ENCODE data around the gene FIBCD1. TPM values are rescaled to one million over a fixed set of nuclear protein-coding genes. Genes with fewer than 3 reads are reported as not detected.

The FIBCD1 gene
- total and polyA plus RNA-seq, 2 experiments from 2014 or later = 0.43 to 4.0 TPM

DNA sequence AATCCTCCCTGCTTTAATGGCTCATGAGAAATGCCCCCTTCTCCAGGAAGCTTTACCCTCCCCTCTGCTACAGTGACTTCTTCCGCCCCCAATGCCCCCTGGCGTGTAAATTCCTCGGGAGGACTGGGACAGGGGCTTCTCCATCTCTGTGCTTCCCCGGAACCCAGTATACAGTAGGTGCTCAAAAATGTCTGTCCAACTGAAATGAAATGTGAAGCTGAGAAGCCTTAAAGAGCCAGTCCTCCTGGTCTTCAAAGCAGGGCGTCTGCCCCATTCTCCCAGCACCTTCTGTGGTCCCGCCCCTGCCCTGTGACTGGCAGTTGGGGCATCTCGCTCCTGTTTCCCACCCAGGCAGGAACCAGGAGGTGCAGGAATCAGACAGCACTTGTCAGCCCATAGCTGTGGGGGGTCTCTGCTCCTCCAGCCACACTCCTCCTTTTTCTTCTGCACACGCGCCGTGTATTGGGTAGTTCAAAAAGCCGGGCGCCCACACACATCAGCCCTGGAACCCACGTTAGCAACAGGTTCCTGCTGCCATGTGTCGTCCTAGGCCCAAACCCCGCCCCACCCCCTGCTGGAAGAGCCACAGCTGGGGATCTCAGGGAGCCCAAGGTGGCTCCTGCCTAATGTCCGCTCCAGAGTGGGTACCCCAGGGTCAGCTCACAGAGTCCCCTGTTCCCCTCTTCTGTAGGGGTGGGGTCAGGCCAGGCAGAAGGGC lies 16.0 kb downstream of the FIBCD1 start:
- TF ChIP-seq, protein P1, sequence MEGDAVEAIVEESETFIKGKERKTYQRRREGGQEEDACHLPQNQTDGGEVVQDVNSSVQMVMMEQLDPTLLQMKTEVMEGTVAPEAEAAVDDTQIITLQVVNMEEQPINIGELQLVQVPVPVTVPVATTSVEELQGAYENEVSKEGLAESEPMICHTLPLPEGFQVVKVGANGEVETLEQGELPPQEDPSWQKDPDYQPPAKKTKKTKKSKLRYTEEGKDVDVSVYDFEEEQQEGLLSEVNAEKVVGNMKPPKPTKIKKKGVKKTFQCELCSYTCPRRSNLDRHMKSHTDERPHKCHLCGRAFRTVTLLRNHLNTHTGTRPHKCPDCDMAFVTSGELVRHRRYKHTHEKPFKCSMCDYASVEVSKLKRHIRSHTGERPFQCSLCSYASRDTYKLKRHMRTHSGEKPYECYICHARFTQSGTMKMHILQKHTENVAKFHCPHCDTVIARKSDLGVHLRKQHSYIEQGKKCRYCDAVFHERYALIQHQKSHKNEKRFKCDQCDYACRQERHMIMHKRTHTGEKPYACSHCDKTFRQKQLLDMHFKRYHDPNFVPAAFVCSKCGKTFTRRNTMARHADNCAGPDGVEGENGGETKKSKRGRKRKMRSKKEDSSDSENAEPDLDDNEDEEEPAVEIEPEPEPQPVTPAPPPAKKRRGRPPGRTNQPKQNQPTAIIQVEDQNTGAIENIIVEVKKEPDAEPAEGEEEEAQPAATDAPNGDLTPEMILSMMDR (IDR thresholded peaks at IDR 0.05; ENCODE audit: low read depth, low read length) = no peak
- H3K4me3 ChIP-seq = no peak overlapping the region
- H3K27ac ChIP-seq = no peak overlapping the region
- H3K4me1 ChIP-seq (ENCODE audit: low read depth) = no peaks in the 10 kb centered on the region
- no peaks in the 10 kb centered on the region for H3K27me3 ChIP-seq
- H3K36me3 ChIP-seq = no peaks in the 10 kb centered on the region
- no peaks in the 10 kb centered on the region for H3K9me3 ChIP-seq (ENCODE audit: low read depth)
- DNase-seq (ENCODE audit: low read depth in 1 of 2, low spot score in 1 of 2) = no peak

DNA sequence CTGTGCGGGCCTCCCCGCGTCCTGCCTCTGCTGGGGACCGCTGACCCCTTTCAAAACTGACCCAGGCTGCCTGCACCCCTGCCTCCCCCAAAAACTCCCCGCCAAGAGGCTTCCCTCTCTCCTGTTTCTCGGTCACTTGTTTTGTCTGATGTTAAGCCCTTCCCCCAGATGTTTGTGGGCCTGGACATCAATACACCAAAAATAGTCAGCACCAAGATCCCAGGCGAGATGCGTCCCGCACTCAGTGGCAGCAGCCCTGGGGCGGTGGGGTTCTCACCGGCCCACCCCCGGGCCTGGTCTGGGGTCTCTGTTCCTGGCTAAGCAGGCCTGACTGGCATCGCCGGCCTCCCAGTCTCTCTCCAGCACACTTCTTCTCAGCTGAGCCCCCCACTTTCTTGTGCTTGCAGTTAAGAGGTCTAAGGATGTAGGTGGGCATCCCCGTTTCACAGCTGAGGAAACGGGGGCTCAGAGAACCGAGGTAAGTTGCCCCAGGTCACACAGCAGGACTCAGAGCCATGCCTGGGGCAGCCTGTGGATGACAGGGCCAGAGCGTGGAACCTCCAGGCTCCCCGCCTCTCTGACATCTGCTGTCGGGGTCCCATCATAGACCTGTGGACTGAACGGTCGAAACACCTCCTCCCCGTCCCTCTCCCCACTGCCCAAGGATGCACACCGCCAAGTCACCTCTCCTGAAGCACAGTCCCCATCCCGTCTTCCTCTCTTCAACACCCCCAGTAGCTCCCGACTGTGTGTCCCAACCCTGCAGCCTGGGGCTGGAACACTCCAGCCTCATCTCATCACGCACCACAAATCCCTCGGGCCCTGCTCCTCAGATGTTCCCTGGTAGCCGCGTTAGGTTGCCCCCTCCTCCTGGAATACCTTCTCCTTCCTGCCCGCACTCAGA lies 16.8 kb downstream of the FIBCD1 start:
- Histone ChIP-seq H3K4me1 (ENCODE audit: low read depth) (no peaks in the 10 kb centered on the region), H3K9me3 (ENCODE audit: low read depth) (no peaks in the 10 kb centered on the region), H3K36me3 (no peaks in the 10 kb centered on the region), H3K27me3 (no peaks in the 10 kb centered on the region), H3K27ac (no peak overlapping the region), H3K4me3 (no peak overlapping the region)
- no peak for DNase-seq (ENCODE audit: low read depth in 1 of 2, low spot score in 1 of 2)
- TF ChIP-seq, protein P1 (IDR thresholded peaks at IDR 0.05; ENCODE audit: low read depth, low read length) = no peak

DNA sequence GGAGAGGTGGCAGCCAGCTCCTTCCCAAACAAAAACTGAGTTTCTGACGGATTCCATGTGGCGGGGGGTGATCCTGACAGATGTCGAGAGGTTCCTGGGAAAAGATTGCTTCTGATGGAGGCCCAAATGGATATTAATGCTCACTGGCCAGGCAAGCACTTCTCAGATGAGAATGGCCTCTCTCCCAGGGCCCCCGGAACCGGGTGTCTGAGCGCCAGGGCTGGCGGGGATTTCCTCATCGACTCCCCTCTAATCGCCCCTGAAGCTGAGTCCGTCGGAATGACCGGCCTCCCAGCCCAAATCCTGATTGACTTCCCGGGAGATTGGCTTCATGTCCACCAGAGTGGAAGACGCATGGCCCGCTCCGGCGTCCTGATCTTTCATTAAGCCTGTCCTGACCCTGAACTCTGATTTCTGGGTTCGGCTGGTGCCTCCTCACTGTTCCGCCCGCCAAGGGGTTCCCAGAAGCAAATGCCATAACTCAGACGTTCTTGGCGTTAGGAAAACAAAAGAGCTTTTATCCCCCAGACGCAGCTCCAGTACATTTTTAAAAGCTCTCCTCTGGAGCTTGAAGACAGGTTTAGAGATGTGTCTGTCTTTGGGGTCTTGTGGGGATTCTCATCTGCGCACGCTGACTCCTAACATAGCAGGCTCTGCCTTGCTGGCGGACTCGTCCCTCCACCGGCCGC lies 17.6 kb downstream of the FIBCD1 start:
- TF ChIP-seq, protein P1 (IDR thresholded peaks at IDR 0.05; ENCODE audit: low read depth, low read length) = no peak
- Histone ChIP-seq H3K4me3 (no peak overlapping the region), H3K36me3 (no peaks in the 10 kb centered on the region), H3K4me1 (ENCODE audit: low read depth) (no peaks in the 10 kb centered on the region), H3K27ac (no peak overlapping the region), H3K9me3 (ENCODE audit: low read depth) (no peaks in the 10 kb centered on the region), H3K27me3 (no peaks in the 10 kb centered on the region)
- no peak for DNase-seq (ENCODE audit: low read depth in 1 of 2, low spot score in 1 of 2)

DNA sequence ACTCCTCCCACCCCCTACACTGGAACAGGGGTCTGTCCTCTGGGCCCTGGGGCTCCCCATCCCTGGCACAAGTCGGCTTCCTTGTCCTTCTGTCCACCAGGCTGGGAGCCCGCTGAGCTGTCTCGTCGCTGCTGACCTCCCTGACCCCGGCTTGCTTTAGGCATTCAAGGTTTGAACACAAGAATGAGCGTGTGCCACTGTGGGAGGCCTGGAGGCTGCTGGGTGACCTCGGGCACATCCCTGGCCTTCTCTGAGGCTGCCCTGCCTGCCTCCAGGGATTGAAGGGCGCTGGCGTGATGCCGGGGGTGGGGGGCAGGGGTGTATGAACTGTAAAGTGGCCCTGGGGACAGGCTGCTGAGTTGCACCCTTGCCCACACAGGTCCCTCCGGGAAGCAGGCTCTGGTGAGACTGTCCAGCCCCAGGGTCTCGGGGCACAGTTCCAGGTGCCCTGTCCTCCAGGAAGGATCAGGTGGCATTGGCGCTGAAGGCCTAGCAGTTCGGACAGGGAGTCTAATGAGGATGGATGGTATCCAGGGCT lies 18.2 kb downstream of the FIBCD1 start:
- no peak for DNase-seq (ENCODE audit: low read depth in 1 of 2, low spot score in 1 of 2)
- Histone ChIP-seq H3K4me3 (no peak overlapping the region), H3K36me3 (no peaks in the 10 kb centered on the region), H3K27me3 (no peaks in the 10 kb centered on the region), H3K4me1 (ENCODE audit: low read depth) (no peaks in the 10 kb centered on the region), H3K27ac (no peak overlapping the region), H3K9me3 (ENCODE audit: low read depth) (no peaks in the 10 kb centered on the region)
- TF ChIP-seq, protein P1 (IDR thresholded peaks at IDR 0.05; ENCODE audit: low read depth, low read length) = no peak

DNA sequence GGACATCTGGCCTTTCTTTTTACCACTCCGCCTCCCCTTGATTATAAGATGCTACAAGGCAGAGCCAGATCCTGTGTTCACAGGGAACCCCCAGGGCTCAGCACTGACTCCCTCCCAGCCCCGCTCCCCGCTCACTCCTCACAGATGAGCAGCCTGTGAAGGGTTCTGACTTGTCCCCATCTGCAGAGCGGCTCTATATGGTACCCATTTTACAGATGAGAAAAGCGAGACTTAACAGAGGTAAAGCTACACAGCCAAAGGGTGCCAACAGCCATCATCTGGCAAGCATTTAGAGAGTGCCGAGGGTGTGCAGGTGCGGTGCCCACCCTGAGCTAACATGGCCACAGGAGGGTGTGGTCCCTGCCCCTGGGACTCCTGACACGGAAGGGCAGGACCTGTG lies 18.8 kb downstream of the FIBCD1 start:
- Histone ChIP-seq H3K9me3 (ENCODE audit: low read depth) (no peaks in the 10 kb centered on the region), H3K36me3 (no peaks in the 10 kb centered on the region), H3K4me1 (ENCODE audit: low read depth) (no peaks in the 10 kb centered on the region), H3K4me3 (no peak overlapping the region), H3K27me3 (no peaks in the 10 kb centered on the region), H3K27ac (no peak overlapping the region)
- TF ChIP-seq, protein P1 (IDR thresholded peaks at IDR 0.05; ENCODE audit: low read depth, low read length) = no peak
- no peak for DNase-seq (ENCODE audit: low read depth in 1 of 2, low spot score in 1 of 2)
